Measurements from ENCODE around the gene ATP11A. TPM values are rescaled to one million over a fixed set of nuclear protein-coding genes. Genes with fewer than 3 reads are reported as not detected.

ATP11A gene
- total RNA-seq, 4 donors from 2014 or later: 32.1 to 83.6 (median 46.2) TPM

GRCh38 chr13:112810608-112811007, 120.8 kb downstream of the ATP11A start:
- no peaks in the 10 kb centered on the region for H3K9me3 ChIP-seq
- no peak overlapping the region for H3K4me3 ChIP-seq (replicated peaks in 1 of 3)
- H3K27me3 ChIP-seq: no peaks in the 10 kb centered on the region
- peaks cover 15 to 27% of the 10 kb centered on the region in 2 donors for H3K4me1 ChIP-seq
- peaks cover 3 to 18% of the 10 kb centered on the region in 2 donors for H3K36me3 ChIP-seq
- no peak overlapping the region for H3K27ac ChIP-seq
- 96 to 98% methylated on average over 14 of the region's 14 CpGs for WGBS, 2 donors
- no peak for TF ChIP-seq POLR2A (IDR thresholded peaks at IDR 0.05)
- no peak for TF ChIP-seq CTCF (IDR thresholded peaks at IDR 0.05)
- DNase-seq: no peak
- intact Hi-C loops (cut with DNase I): no loop called here

GRCh38 chr13:112812306-112813055, 122.6 kb downstream of the ATP11A start:
- WGBS, 2 donors: 41 to 53% methylated on average over 17 of the region's 17 CpGs
- no peaks in the 10 kb centered on the region for H3K27me3 ChIP-seq
- peak overlapping the region; percentile 28 to 73 (median 65) for H3K27ac ChIP-seq
- peak in 1 of 2 donors; percentile 26 for TF ChIP-seq POLR2A (IDR thresholded peaks at IDR 0.05)
- TF ChIP-seq CTCF (IDR thresholded peaks at IDR 0.05): no peak
- DNase-seq: peak; percentile 92 to 93
- H3K36me3 ChIP-seq: peaks cover 0 to 7% of the 10 kb centered on the region in 2 donors
- H3K9me3 ChIP-seq: no peaks in the 10 kb centered on the region
- intact Hi-C loops (cut with DNase I): no loop called here
- no peak overlapping the region for H3K4me3 ChIP-seq (replicated peaks in 1 of 3)
- peaks cover 15 to 32% of the 10 kb centered on the region in 2 donors for H3K4me1 ChIP-seq

- H3K27ac ChIP-seq: no peak overlapping the region
- H3K36me3 ChIP-seq: peaks cover under 1 to 2% of the 10 kb centered on the region in 2 donors
- no peak for TF ChIP-seq CTCF (IDR thresholded peaks at IDR 0.05)
- no peak for TF ChIP-seq POLR2A (IDR thresholded peaks at IDR 0.05)
- H3K4me3 ChIP-seq (replicated peaks in 1 of 3): no peak overlapping the region
- 90 to 95% methylated on average over 8 of the region's 8 CpGs for WGBS, 2 donors
- H3K27me3 ChIP-seq: no peaks in the 10 kb centered on the region
- H3K9me3 ChIP-seq: no peaks in the 10 kb centered on the region
- peaks cover 15 to 32% of the 10 kb centered on the region in 2 donors for H3K4me1 ChIP-seq
- no peak for DNase-seq
- intact Hi-C loops (cut with DNase I): no loop called here
Measured at GRCh38 chr13:112813552-112813951, 123.7 kb downstream of the ATP11A start.

- peaks cover 2 to 16% of the 10 kb centered on the region in 2 donors for H3K36me3 ChIP-seq
- peaks cover 15 to 32% of the 10 kb centered on the region in 2 donors for H3K4me1 ChIP-seq
- intact Hi-C loops (cut with DNase I): no loop called here
- peak; percentile 76 to 83 for DNase-seq
- peak overlapping the region in 2 of 3 donors; percentile 22 to 64 for H3K27ac ChIP-seq
- H3K9me3 ChIP-seq: no peaks in the 10 kb centered on the region
- TF ChIP-seq POLR2A (IDR thresholded peaks at IDR 0.05): no peak
- no peak for TF ChIP-seq CTCF (IDR thresholded peaks at IDR 0.05)
- no peak overlapping the region for H3K4me3 ChIP-seq (replicated peaks in 1 of 3)
- 64 to 73% methylated on average over 10 of the region's 10 CpGs for WGBS, 2 donors
- no peaks in the 10 kb centered on the region for H3K27me3 ChIP-seq
Measured at GRCh38 chr13:112814905-112815585, 125.2 kb downstream of the ATP11A start.

GRCh38 chr13:112815871-112816270, 126.0 kb downstream of the ATP11A start:
- no peaks in the 10 kb centered on the region for H3K9me3 ChIP-seq
- no peaks in the 10 kb centered on the region for H3K27me3 ChIP-seq
- H3K4me3 ChIP-seq (replicated peaks in 1 of 3): no peak overlapping the region
- TF ChIP-seq POLR2A (IDR thresholded peaks at IDR 0.05): no peak
- TF ChIP-seq CTCF (IDR thresholded peaks at IDR 0.05): no peak
- intact Hi-C loops (cut with DNase I): no loop called here
- peaks cover 15 to 32% of the 10 kb centered on the region in 2 donors for H3K4me1 ChIP-seq
- H3K36me3 ChIP-seq: peaks cover 2 to 24% of the 10 kb centered on the region in 2 donors
- 76 to 85% methylated on average over 13 of the region's 13 CpGs for WGBS, 2 donors
- peak overlapping the region in 2 of 3 donors; percentile 20 to 64 for H3K27ac ChIP-seq
- DNase-seq: no peak

All from thyroid gland (tissue), 4 donors.